Hepatic stellate cell (primary cell): ENCODE results near the gene PALLD.

Experiments
- DNase-seq: peaks from one replicate; pipeline ENCODE4 v3.0.0; 2011; ENCODE audit warnings: low spot score

Gene PALLD

DNA sequence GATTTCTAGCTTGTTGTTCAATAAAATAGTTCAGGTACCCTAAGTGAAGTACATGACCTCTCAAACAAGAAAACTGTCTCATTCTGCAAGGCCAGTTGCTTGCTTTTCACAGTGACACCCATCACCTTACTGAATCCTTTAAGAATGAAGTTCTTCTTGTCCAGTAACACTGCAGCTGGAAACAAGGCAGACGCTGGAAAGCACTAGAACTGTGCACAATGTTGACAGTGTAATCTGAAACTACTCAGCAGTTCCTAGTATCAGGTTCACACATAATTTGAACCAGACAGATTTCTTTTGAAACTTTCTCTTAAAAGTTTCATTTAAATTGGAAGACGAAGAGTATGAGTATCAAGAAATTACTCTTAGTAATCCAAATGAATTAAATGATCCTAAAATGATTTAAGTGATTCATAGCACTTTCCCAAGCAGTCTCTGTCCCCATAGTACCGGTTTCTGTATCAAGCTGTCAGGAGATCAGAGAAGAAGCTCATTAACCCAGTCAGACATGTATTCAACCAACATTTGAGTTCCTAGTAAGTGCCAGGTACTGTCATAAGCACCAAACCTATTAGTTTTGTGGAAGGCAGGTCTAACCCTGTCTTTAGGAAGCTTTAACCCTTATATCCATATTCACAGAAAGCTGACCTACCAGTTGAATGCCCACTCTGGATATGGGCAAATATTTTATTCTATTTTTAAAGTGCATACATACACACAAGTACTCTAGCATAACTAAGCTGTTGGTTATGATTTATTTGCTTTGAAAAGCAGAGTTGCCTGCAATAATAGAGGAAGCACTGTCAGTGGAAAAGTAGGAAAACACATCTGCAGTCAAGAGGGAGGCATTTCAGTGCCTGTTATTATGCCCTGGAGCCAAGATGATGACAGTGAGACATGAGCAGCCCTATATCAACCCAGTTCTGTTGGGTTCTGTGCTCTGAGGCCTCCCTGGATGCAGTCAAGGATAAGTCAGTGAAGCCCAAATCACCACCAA is 63.6 kb downstream of the PALLD start:
- no peak for DNase-seq

DNA sequence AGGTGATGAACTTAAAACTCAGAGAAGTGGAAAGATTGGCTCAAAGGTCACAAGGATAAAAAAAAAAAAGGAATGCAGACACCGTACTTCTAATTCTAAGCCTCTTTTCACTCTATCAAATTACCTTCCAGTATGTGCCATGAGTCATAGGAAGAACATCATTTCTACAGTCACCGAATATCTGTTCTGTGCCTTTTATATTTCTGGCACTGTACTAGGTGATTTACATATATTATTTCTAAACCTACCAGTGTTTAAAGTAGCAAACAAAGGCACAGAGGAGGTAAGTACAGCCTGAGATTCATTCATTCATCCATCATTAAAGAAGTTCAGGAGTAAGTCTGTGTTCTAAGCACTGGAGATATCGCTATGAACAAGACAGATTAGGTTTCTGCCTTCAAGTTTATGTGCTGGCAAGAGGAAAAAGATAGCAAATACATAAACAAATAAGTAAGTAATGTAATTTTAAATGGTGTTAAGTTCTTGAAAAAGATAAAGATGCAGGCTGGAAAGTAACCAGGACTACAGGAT is 65.3 kb downstream of the PALLD start:
- DNase-seq: no peak

GRCh38 chr4:168564023-168564422 is 67.2 kb downstream of the PALLD start:
- DNase-seq: no peak

DNA sequence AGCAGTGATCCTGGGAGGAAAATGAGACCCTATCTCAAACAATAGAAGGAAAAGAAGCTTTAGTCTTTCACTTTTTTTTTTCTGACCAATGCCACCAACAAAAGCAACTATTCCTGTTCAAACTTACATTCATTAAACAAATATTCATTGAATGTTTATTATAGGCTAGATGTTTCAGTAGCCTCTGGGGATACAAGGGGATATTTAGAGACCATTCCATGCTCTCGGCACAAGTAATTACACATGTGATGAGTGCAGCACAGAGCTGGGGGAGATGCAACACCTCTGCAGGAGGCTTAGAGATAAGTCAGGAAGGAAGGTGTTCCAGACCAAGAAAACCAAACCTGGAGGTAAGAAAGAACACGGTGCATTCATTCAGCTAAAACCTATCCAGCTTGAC is 68.3 kb downstream of the PALLD start:
- no peak for DNase-seq

- DNase-seq: no peak
Observed at GRCh38 chr4:168566726-168567125, 69.9 kb downstream of the PALLD start.

DNA sequence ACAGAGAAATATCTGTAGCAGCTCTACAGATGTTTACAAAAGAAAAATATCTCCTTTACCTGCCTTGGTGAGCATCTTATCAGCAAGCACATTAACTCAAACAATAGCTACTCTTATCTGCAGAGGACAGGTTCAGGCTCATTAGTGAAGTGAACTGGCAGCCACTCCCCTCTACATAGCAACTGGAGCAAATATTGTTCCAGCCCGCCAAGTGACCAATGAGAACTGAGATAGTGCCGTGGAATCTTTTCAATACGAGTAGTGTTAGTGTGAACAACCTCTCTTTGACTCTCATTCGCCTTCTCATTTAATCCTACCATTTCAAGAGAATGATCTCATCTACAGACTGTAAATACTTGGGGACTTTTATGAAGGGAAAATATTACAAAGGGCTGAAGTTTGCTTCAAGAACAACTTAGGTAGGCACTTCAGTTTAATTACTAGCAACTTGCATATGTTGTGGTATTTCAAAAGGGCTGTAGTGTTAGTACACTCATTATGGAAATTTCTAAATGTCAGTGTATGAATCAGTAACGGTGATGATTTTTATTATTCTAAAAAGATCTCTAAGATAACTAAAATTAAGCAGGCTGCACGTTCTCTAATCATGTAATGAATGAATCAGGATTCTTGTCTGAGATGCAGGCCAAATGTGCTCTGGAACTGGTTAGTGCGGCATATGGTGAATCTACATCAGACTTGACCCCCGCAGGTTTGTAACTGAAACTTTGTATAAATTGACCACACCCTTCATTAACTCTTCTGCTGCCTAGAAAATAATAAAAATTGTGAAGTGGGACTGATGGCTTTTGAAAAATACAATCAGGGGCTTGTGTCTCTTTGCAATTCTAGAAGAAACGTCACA is 72.4 kb downstream of the PALLD start:
- DNase-seq: no peak

DNA sequence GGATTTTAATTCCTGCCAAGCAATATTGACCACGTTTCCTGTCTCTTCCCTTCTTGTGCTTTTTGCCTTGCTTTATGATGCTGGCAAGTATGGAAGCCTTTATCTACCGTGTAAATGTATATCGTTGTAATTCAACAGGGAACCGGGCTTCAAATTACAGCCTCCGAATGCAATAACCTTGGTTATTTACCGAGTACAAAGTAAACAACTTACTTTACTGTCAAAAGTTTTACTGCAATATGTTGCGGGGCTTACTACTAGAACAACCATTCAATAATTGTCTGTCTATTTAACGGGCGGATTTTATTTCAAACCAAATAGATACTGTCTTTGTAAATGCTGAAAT is 73.1 kb downstream of the PALLD start:
- DNase-seq: no peak

GRCh38 chr4:168570466-168570865 is 73.6 kb downstream of the PALLD start:
- DNase-seq: no peak

DNA sequence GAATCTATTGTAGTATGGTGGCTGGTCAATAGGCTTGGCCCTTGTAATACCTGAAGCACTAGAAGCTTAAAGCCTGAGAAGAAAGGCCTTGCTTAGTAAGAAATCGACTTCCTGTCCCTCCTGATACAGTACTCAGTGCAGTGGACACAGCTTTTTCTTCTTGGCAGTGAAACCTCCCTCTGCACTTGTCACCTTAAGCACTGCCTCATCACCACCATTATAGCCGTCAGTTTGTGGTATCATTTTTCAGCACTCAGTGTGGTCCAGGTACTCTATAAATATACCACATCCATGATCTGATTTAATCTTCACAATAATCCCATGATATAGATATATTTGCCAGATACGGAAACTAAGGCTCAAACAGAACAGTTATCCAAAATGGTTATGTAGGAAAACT is 75.2 kb downstream of the PALLD start:
- no peak for DNase-seq

GRCh38 chr4:168573870-168574269 is 77.0 kb downstream of the PALLD start:
- no peak for DNase-seq

- DNase-seq: no peak
Observed at GRCh38 chr4:168574581-168575295, 77.9 kb downstream of the PALLD start.

DNA sequence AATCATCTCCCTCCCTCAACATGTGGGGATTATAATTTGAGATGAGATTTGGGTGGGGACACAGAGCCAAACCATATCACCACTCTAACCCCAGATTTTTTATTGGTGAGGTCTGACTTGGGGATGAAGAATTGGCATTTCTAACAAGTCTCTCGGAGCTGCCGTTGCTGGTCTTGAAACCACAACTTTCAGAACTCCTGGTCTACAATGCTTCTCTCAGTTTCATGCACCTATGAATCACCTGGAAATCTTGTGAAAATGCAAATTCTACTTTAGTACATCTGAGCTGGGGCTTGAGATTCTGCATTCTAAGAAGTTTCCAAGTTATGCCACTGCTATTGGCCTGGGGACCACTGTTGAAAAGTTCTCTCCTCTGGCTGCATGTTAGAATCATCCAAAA is 78.6 kb downstream of the PALLD start:
- no peak for DNase-seq

- no peak for DNase-seq
Observed at GRCh38 chr4:168577624-168578023, 80.8 kb downstream of the PALLD start.

- DNase-seq: no peak
Observed at GRCh38 chr4:168580228-168580627, 83.4 kb downstream of the PALLD start.

GRCh38 chr4:168584321-168584771 is 87.5 kb downstream of the PALLD start:
- DNase-seq: no peak

- peak; percentile 56 for DNase-seq
Observed at GRCh38 chr4:168585168-168586091, 88.6 kb downstream of the PALLD start.

DNA sequence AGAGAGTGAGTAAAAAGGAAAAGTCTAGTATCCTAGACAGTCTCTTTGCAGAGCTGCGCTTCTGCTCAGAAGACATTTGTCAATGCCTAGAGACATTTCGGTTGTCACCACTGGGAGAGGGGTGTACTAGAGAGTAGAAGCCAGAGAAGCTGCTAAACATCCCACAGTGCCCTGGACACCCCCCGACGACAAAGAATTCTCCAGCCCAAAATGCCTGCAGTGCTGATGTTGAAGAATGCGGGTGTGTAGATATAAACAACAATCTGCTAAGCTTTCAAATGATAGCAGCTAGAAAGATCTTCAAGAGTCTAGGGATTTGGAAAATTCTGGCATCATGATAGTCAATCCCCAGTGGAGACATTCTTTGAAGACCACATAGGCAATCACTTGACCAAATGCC is 90.1 kb downstream of the PALLD start:
- no peak for DNase-seq

- peak; percentile 58 for DNase-seq
Observed at GRCh38 chr4:168587411-168588125, 90.7 kb downstream of the PALLD start.

GRCh38 chr4:168588916-168589531 is 92.2 kb downstream of the PALLD start:
- no peak for DNase-seq

DNA sequence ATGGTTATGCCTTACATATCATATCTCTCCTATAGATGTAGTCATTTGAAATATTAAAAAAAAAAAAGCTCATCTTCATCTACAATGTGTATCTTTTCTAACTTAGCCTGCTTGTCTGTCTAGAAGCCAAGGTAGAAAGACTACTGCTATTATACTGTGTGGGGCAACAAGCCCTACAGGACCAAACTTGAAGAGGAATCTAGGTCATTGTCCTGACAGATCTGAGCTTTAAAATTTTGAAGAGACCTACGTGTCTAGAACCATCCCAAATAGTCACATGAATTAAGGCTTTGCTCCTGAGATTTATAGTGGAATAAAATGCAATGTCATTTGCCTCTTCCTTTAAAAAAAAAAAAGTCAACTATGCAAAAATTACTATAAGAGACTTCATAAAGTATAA is 95.8 kb downstream of the PALLD start:
- DNase-seq: no peak
